ENCODE results near the gene LPAR3. TPM values are rescaled to one million over a fixed set of nuclear protein-coding genes. Genes with fewer than 3 reads are reported as not detected.

Gene LPAR3
- total RNA-seq, 1 donor from 2014 or later, result 16.2 TPM

GRCh38 chr1:84928979-84929378 lies 36.0 kb upstream of the LPAR3 start:
- TF ChIP-seq, protein P1, sequence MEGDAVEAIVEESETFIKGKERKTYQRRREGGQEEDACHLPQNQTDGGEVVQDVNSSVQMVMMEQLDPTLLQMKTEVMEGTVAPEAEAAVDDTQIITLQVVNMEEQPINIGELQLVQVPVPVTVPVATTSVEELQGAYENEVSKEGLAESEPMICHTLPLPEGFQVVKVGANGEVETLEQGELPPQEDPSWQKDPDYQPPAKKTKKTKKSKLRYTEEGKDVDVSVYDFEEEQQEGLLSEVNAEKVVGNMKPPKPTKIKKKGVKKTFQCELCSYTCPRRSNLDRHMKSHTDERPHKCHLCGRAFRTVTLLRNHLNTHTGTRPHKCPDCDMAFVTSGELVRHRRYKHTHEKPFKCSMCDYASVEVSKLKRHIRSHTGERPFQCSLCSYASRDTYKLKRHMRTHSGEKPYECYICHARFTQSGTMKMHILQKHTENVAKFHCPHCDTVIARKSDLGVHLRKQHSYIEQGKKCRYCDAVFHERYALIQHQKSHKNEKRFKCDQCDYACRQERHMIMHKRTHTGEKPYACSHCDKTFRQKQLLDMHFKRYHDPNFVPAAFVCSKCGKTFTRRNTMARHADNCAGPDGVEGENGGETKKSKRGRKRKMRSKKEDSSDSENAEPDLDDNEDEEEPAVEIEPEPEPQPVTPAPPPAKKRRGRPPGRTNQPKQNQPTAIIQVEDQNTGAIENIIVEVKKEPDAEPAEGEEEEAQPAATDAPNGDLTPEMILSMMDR (IDR thresholded peaks at IDR 0.05; ENCODE audit: borderline replicate concordance), result no peak
- no peaks in the 10 kb centered on the region for H3K4me1 ChIP-seq
- intact Hi-C loops (cut with micrococcal nuclease), result no loop called here
- H3K27me3 ChIP-seq (ENCODE audit: low read depth), result peaks cover 15% of the 10 kb centered on the region
- no peaks in the 10 kb centered on the region for H3K36me3 ChIP-seq
- no peak overlapping the region for H3K27ac ChIP-seq (replicated peaks)
- DNase-seq, result no peak
- no peaks in the 10 kb centered on the region for H3K9me3 ChIP-seq (replicated peaks)
- no peak overlapping the region for H3K4me3 ChIP-seq

- Histone ChIP-seq H3K27me3 (ENCODE audit: low read depth) (peaks cover 3% of the 10 kb centered on the region), H3K4me3 (no peak overlapping the region), H3K9me3 (replicated peaks) (no peaks in the 10 kb centered on the region), H3K4me1 (no peaks in the 10 kb centered on the region), H3K27ac (replicated peaks) (no peak overlapping the region), H3K36me3 (no peaks in the 10 kb centered on the region)
- TF ChIP-seq, protein P1 (IDR thresholded peaks at IDR 0.05; ENCODE audit: borderline replicate concordance), result no peak
- intact Hi-C loops (cut with micrococcal nuclease), result no loop called here
- DNase-seq, result no peak
Measured at GRCh38 chr1:84923317-84923716, 30.3 kb upstream of the LPAR3 start.

DNA sequence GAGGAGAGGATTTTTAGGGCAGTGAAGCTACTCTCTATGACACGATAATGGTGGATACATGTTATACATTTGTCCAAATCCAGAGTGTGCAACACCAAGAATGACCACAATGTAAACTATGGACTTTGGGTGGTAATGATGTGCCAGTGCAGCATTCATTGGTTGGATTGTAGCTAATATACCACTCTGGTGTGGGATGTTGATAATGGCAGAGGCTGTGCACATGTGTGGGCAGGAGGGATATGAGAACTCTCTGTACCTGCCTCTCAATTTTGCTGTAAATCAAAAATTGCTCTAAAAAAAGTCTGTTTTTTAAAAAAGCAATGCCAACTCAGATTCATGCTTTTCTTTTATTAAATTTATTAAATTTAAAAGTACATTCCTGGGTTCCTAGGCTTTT lies 27.2 kb upstream of the LPAR3 start:
- intact Hi-C loops (cut with micrococcal nuclease), result no loop called here
- no peaks in the 10 kb centered on the region for H3K4me1 ChIP-seq
- peaks cover 3% of the 10 kb centered on the region for H3K27me3 ChIP-seq (ENCODE audit: low read depth)
- H3K4me3 ChIP-seq, result no peak overlapping the region
- TF ChIP-seq, protein P1 (IDR thresholded peaks at IDR 0.05; ENCODE audit: borderline replicate concordance), result no peak
- H3K9me3 ChIP-seq (replicated peaks), result no peaks in the 10 kb centered on the region
- DNase-seq, result no peak
- H3K36me3 ChIP-seq, result no peaks in the 10 kb centered on the region
- no peak overlapping the region for H3K27ac ChIP-seq (replicated peaks)

DNA sequence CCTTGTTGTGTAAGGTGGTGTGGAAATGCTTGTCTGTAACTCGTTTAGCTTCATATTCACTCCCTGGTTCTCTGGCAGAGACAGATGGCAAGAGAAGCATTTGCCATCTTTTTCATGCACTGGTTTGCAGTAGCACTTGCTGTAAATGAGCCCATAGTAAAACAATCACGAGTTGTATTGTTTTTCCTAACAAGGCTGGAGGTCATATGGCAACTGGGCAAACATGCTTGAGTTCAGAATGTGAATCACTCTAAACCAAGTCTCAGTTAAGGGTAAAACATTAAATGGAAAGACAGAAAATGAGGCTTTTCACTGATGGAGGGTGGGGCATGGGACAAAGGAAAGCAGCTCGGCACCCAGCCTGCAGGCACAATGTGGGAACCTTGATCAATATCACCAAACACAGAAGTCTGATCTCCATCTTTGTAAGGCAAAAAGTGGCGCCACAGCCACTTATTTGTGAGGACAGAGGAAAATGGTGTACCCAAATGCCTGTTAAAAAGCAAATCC lies 26.5 kb upstream of the LPAR3 start:
- Histone ChIP-seq H3K27me3 (ENCODE audit: low read depth) (peaks cover 3% of the 10 kb centered on the region), H3K4me3 (no peak overlapping the region), H3K27ac (replicated peaks) (no peak overlapping the region), H3K4me1 (no peaks in the 10 kb centered on the region), H3K36me3 (no peaks in the 10 kb centered on the region), H3K9me3 (replicated peaks) (no peaks in the 10 kb centered on the region)
- intact Hi-C loops (cut with micrococcal nuclease), result no loop called here
- TF ChIP-seq, protein P1 (IDR thresholded peaks at IDR 0.05; ENCODE audit: borderline replicate concordance), result no peak
- DNase-seq, result no peak

DNA sequence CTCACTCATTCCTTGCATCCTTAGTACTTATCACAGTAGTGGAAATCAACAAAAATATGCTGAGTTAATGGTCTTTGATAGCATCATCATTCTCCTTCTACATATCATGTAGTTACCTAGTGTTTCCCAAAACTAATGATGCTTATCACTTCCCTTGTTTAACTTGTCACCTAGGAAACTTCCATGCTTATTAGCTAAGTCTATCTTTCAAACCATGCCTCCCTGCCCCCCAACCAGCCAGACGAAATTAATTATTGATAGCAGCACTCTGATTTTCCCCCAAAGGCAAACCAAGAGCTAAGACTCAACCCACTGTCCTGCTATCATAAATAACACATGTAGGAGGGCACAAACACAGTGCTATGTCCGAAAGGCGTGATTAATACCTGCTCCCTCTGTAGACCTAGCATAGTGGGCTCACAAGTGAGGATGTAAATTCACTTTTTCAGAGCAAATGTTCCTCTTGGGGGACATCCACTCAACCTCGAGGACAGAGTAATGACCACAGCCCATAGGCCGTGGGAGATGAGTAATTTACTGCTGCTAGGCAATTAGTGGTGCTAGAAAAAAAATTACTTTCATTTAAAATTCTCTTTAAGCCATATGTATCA lies 25.8 kb upstream of the LPAR3 start:
- Histone ChIP-seq H3K4me1 (peaks cover 3% of the 10 kb centered on the region), H3K36me3 (no peaks in the 10 kb centered on the region), H3K27ac (replicated peaks) (no peak overlapping the region), H3K27me3 (ENCODE audit: low read depth) (peaks cover 3% of the 10 kb centered on the region), H3K4me3 (no peak overlapping the region), H3K9me3 (replicated peaks) (no peaks in the 10 kb centered on the region)
- TF ChIP-seq, protein P1 (IDR thresholded peaks at IDR 0.05; ENCODE audit: borderline replicate concordance), result no peak
- intact Hi-C loops (cut with micrococcal nuclease), result no loop called here
- DNase-seq, result no peak

Measured in left ventricle myocardium inferior (tissue), 1 donor.